Right lobe of liver (tissue), 6 donors: ENCODE results near the gene LIMK1. TPM values are rescaled to one million over a fixed set of nuclear protein-coding genes. Genes with fewer than 3 reads are reported as not detected.

Experiments used
- ATAC-seq, 4 donors: fragments of 200-7000 bp; cut with Tn5 transposase; one replicate each; pipeline ENCODE4 v1.9.1; 2020; ENCODE audit warnings: mild to moderate bottlenecking in 4 of 4, moderate library complexity in 4 of 4
- DNase-seq, 3 donors: peaks; one replicate each; pipeline ENCODE4 v3.0.0-alpha.2; 2020
- H3K27ac ChIP-seq, 3 donors: fragments of 200-600 bp; one replicate each; pipeline ENCODE4 v1.8.0; 2022
- H3K27me3 ChIP-seq, 2 donors: fragments of 200-600 bp; one replicate each; pipeline ENCODE4 v1.8.0; 2022
- H3K36me3 ChIP-seq, 4 donors: fragments of 200-600 bp; sonication (generic) in 1 of 4; one replicate each; pipeline versions ENCODE4 v1.5.1 to v1.8.0; 2017 to 2022; ENCODE audit warnings: control low read depth in 1 of 4
- H3K4me1 ChIP-seq, 4 donors: fragments of 200-600 bp; sonication (generic) in 1 of 4; one replicate each; pipeline versions ENCODE4 v1.5.1 to v1.8.0; 2017 to 2022; ENCODE audit warnings: control low read depth in 1 of 4
- H3K4me3 ChIP-seq, 3 donors: fragments of 200-600 bp; one replicate each; pipeline ENCODE4 v1.8.0; 2022
- H3K9me3 ChIP-seq, 4 donors: fragments of 200-600 bp; sonication (generic) in 1 of 4; one replicate each; pipeline versions ENCODE4 v1.5.1 to v1.8.0; 2017 to 2022; ENCODE audit warnings: control low read depth in 1 of 4
- CTCF ChIP-seq, 4 donors: fragments of 200-600 bp in 3 of 4; fragments of 450-650 bp in 1 of 4; IDR thresholded peaks; one replicate each; pipeline versions ENCODE4 v1.5.1 to v1.8.0; 2016 to 2022; ENCODE audit warnings: antibody characterized with exemption in 4 of 4, mild to moderate bottlenecking in 2 of 4
- POLR2A ChIP-seq: fragments of 450-650 bp; IDR thresholded peaks from one replicate; pipeline ENCODE4 v1.6.1; 2017; ENCODE audit warnings: antibody characterized with exemption, mild to moderate bottlenecking
- WGBS: methylation state at CpG from one replicate; pipeline ENCODE4 v1.1.6; 2018; ENCODE audit warnings: low coverage, low lambda C conversion rate; ENCODE audit not compliant: insufficient coverage; ENCODE audit errors: missing lambda C conversion rate; 5-methylcytosine and 5-hydroxymethylcytosine counted together
- intact Hi-C, 2 donors: fragments of 100-400 bp; cut with DNase I; formaldehyde crosslinking; loops; one replicate each; pipeline versions ENCODE4 v1.11.2 to v1.14.1; 2022
- total RNA-seq, 6 experiments: library from RNA; depleted of rRNA in 2 of 6; stranded (reverse); fragments of >200 nt in 2 of 6; fragmentation: NEBNext Ultra II Directional in 3 of 6; extraction: Animal tissue kit (Norgen Biotek cat#: 25700) in 3 of 6; gene quantifications; one replicate each; pipeline versions ENCODE4 v1.1.0 to v1.2.4, GENCODE V29; 2016 to 2023
- donor health status: DM: no; HTN: yes; CAD: no.
- donor health status: DM: no; HTN: no; CAD: no.
- donor health status: DM: no; HTN: no; CAD: no.
- donor health status: DM: no; HTN: yes; CAD: no.
- donor health status: DM: no; HTN: yes; CAD: no.

LIMK1 gene
- total RNA-seq, 6 experiments from 2014 or later = 3.1 to 9.9 (median 5.8) TPM

DNA sequence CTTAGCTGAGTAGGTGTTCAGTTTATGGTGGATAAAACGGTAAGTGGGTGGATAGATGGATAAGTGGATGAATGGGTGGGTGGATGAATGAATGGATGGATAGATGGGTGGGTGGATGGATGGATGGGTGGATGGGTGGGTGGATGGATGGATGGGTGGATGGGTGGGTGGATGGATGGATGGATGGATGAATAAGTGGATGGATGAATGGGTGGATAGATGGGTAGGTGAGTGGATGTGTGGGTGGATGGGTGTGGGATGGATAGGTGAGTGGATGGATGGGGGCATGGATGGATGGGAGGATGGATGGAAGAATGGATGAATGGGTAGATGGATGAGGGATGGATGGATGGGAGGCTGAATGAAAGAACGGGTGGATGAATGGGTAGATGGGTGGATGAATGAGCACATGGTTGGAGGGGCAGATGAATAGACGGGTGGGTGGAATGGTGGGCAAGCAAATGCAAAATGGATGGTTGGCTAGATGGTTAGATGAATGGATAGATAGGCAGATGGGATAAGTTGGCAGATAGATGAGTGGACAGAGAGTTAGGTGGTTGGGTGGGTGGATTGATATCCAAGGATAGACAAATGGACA is 29.9 kb upstream of the LIMK1 start:
- Histone ChIP-seq H3K27ac (no peak overlapping the region), H3K36me3 (no peaks in the 10 kb centered on the region), H3K9me3 (no peaks in the 10 kb centered on the region), H3K4me3 (no peak overlapping the region), H3K4me1 (no peaks in the 10 kb centered on the region), H3K27me3 (no peaks in the 10 kb centered on the region)
- DNase-seq = no peak
- intact Hi-C loops = loop anchor here in 1 of 2 donors (10.0 kb wide), 1 partner anchor 151 kb away; no protein-coding TSS in a partner anchor
- WGBS = 75% methylated on average over 3 of the region's 3 CpGs
- ATAC-seq = no peak
- TF ChIP-seq CTCF (IDR thresholded peaks at IDR 0.05) (no peak), POLR2A (no peak)

DNA sequence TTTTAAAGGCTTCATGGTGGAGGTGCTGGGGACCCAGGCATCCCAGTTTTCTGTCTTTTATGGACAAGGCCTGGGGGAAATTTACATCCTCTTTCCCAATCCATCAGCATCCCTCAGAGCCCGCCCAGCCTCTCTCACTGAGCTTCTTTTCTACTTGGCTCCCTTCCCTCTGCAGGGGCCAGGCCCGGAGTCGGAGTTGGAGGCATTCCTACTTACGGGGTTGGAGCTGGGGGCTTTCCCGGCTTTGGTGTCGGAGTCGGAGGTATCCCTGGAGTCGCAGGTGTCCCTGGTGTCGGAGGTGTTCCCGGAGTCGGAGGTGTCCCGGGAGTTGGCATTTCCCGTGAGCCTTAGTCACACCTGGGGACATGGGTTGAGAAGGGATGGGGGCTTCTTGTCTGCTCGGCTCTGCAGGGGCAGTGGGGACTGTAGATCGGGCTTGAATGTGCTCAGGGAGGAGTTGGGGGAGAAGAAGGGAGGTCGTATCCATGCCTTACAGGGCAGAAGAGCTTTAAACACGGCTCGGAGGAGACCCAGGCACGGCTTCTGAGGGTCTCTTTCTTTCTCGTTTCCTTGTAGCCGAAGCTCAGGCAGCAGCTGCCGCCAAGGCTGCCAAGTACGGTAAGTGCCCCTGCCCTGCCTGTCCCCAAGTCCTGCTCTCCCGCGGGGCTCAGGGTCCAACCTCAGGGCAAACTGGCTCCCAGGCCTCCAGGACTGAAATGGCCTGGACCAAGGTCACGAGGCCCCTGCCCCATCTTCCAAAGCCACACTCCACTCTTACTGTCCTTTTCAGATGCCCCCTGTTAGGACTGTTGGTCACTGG is 27.3 kb upstream of the LIMK1 start:
- Histone ChIP-seq H3K9me3 (no peaks in the 10 kb centered on the region), H3K4me1 (peaks cover 0 to 8% (median 2%) of the 10 kb centered on the region in 4 donors), H3K36me3 (no peaks in the 10 kb centered on the region), H3K27me3 (no peaks in the 10 kb centered on the region), H3K4me3 (no peak overlapping the region), H3K27ac (no peak overlapping the region)
- ATAC-seq = no peak
- TF ChIP-seq POLR2A (no peak), CTCF (IDR thresholded peaks at IDR 0.05) (no peak)
- WGBS = 98% methylated on average over 8 of the region's 26 CpGs
- peak in 1 of 3 donors; percentile 47 for DNase-seq
- intact Hi-C loops = loop anchor here in 1 of 2 donors (10.0 kb wide), 1 partner anchor 148 kb away; no protein-coding TSS in a partner anchor

DNA sequence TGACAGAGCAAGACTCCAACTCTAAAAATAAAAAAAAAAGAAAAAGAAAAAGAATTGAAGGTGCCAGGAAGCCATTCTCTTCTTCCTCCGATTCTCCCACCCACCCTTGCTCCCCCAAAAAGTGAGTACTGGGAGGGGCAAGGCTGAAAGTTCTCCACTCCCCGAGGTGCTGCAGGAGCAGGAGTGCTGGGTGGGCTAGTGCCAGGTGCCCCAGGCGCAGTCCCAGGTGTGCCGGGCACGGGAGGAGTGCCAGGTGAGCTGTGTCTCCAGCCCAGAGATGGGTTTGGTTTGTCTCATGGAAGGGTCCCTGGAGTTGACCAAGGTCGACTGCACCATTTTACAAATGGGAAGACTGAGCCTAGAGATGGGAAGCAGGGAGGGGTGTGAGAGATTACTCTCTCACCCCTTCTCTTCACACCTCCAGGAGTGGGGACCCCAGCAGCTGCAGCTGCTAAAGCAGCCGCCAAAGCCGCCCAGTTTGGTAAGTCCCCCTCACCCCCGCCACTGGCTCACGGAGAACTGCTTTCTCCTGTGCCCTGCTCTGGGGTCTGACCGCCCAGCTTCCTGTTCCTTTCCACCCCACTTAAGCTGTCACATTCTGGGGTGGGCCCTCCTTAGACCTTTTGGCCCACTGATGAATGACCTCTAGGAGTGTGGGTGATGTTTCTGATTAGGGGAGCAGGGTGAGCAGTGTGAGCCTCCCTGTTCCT is 26.2 kb upstream of the LIMK1 start:
- H3K4me1 ChIP-seq = peaks cover 0 to 15% (median 5%) of the 10 kb centered on the region in 4 donors
- H3K27ac ChIP-seq = no peak overlapping the region
- H3K36me3 ChIP-seq = no peaks in the 10 kb centered on the region
- H3K4me3 ChIP-seq = no peak overlapping the region
- intact Hi-C loops = loop anchor here in 1 of 2 donors (10.0 kb wide), 1 partner anchor 147 kb away; no protein-coding TSS in a partner anchor
- TF ChIP-seq POLR2A (no peak), CTCF (IDR thresholded peaks at IDR 0.05) (no peak)
- H3K9me3 ChIP-seq = no peaks in the 10 kb centered on the region
- 87% methylated on average over 7 of the region's 11 CpGs for WGBS
- no peaks in the 10 kb centered on the region for H3K27me3 ChIP-seq
- ATAC-seq (no peak), DNase-seq (peak in 1 of 3 donors; percentile 31)

- DNase-seq = no peak
- no peaks in the 10 kb centered on the region for H3K36me3 ChIP-seq
- no peak overlapping the region for H3K27ac ChIP-seq
- ATAC-seq = no peak
- H3K4me1 ChIP-seq = peaks cover 0 to 16% (median 5%) of the 10 kb centered on the region in 4 donors
- H3K27me3 ChIP-seq = no peaks in the 10 kb centered on the region
- H3K4me3 ChIP-seq = no peak overlapping the region
- intact Hi-C loops = loop anchor here in 1 of 2 donors (10.0 kb wide), 1 partner anchor 147 kb away; no protein-coding TSS in a partner anchor
- H3K9me3 ChIP-seq = no peaks in the 10 kb centered on the region
- no peak for TF ChIP-seq CTCF (IDR thresholded peaks at IDR 0.05)
- TF ChIP-seq POLR2A = no peak
- 71% methylated on average over 1 of the region's 1 CpG for WGBS
Measured at GRCh38 chr7:74057987-74058386, 25.6 kb upstream of the LIMK1 start.
